ENCODE measurements around the gene AQP7. TPM values are rescaled to one million over a fixed set of nuclear protein-coding genes. Genes with fewer than 3 reads are reported as not detected.

The AQP7 gene
- total RNA-seq, 1 donor from 2014 or later: 3.7 TPM

GRCh38 chr9:33377089-33377715 is 25.2 kb downstream of the AQP7 start:
- Histone ChIP-seq H3K27ac (no peak overlapping the region), H3K4me1 (peaks cover 21% of the 10 kb centered on the region), H3K4me3 (no peak overlapping the region), H3K27me3 (ENCODE audit: low read depth) (no peaks in the 10 kb centered on the region), H3K9me3 (no peaks in the 10 kb centered on the region), H3K36me3 (peaks cover 3% of the 10 kb centered on the region)
- no peak for ATAC-seq
- intact Hi-C loops (cut with DNase I): no loop called here
- no peak for TF ChIP-seq CTCF (IDR thresholded peaks at IDR 0.05)
- no peak for DNase-seq

- Histone ChIP-seq H3K27ac (peak overlapping the region; percentile 32), H3K36me3 (peaks cover 15% of the 10 kb centered on the region), H3K4me3 (no peak overlapping the region), H3K27me3 (ENCODE audit: low read depth) (no peaks in the 10 kb centered on the region), H3K4me1 (peaks cover 21% of the 10 kb centered on the region), H3K9me3 (no peaks in the 10 kb centered on the region)
- intact Hi-C loops (cut with DNase I): no loop called here
- no peak for ATAC-seq
- no peak for DNase-seq
- TF ChIP-seq CTCF (IDR thresholded peaks at IDR 0.05): no peak
Measured at GRCh38 chr9:33375841-33376321, 26.5 kb downstream of the AQP7 start.

GRCh38 chr9:33375238-33375840 is 27.0 kb downstream of the AQP7 start:
- DNase-seq: no peak
- no peaks in the 10 kb centered on the region for H3K9me3 ChIP-seq

GRCh38 chr9:33374634-33375237 is 27.6 kb downstream of the AQP7 start:
- peak; percentile 92 for TF ChIP-seq CTCF (IDR thresholded peaks at IDR 0.05)
- ATAC-seq: peak; percentile 91 to 92
- no peaks in the 10 kb centered on the region for H3K27me3 ChIP-seq (ENCODE audit: low read depth)
- H3K36me3 ChIP-seq: peaks cover 27% of the 10 kb centered on the region
- peak overlapping the region; percentile 32 for H3K27ac ChIP-seq
- peaks cover 21% of the 10 kb centered on the region for H3K4me1 ChIP-seq
- H3K9me3 ChIP-seq: no peaks in the 10 kb centered on the region
- peak overlapping the region; percentile 15 for H3K4me3 ChIP-seq
- intact Hi-C loops (cut with DNase I): no loop called here
- DNase-seq: peak; percentile 76

More at GRCh38 chr9:33375238-33375840, 27.0 kb downstream of the AQP7 start:
- H3K27ac ChIP-seq: peak overlapping the region; percentile 32
- no peak for TF ChIP-seq CTCF (IDR thresholded peaks at IDR 0.05)
- intact Hi-C loops (cut with DNase I): no loop called here
- no peaks in the 10 kb centered on the region for H3K27me3 ChIP-seq (ENCODE audit: low read depth)
- H3K4me3 ChIP-seq: peak overlapping the region; percentile 15
- ATAC-seq: peak; percentile 30 to 33
- H3K36me3 ChIP-seq: peaks cover 21% of the 10 kb centered on the region
- H3K4me1 ChIP-seq: peaks cover 21% of the 10 kb centered on the region

- intact Hi-C loops (cut with DNase I): no loop called here
- ATAC-seq: no peak
- H3K4me1 ChIP-seq: peaks cover 21% of the 10 kb centered on the region
- TF ChIP-seq CTCF (IDR thresholded peaks at IDR 0.05): no peak
- H3K9me3 ChIP-seq: no peaks in the 10 kb centered on the region
- DNase-seq: no peak
- peaks cover 32% of the 10 kb centered on the region for H3K36me3 ChIP-seq
- H3K4me3 ChIP-seq: no peak overlapping the region
- H3K27me3 ChIP-seq (ENCODE audit: low read depth): no peaks in the 10 kb centered on the region
- no peak overlapping the region for H3K27ac ChIP-seq
Measured at GRCh38 chr9:33374190-33374589, 28.2 kb downstream of the AQP7 start.
